ENCODE data around the gene ZBTB3.

DNA sequence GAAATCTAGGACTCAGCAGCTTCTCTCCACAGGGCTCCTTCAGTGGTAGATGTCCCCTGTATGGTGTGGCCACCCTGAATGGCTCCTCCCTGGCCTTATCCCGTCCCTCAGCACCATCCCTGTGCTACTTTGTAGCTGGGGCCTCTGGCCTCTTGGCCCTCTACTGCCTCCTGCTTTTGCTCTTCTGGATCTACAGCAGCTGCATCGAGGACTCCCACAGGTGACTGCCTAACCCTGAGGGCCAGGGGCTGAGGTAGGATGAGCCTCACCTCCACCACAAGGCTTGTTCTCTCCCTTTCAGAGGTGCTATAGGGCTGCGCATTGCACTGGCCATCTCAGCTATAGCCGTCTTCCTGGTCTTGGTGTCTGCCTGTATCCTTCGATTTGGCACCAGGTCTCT is 35.0 kb upstream of the ZBTB3 start:
- TF ChIP-seq GATA2 (IDR thresholded peaks at IDR 0.05; ENCODE audit: low read depth, low read length): no peak
- no peak for TF ChIP-seq GATA3 (IDR thresholded peaks at IDR 0.05; ENCODE audit: low read depth, low read length)

Measured in SH-SY5Y (cell line).